Suprapubic skin (tissue), 4 donors: ENCODE results near the gene DHX9.

Source experiments
- POLR2A ChIP-seq, 2 donors: fragments of 450-650 bp; IDR thresholded peaks; one replicate each; pipeline ENCODE4 v1.6.1; 2017; ENCODE audit warnings: antibody characterized with exemption in 2 of 2, mild to moderate bottlenecking in 2 of 2, moderate library complexity in 2 of 2
- POLR2AphosphoS5 ChIP-seq, 3 donors: sonication (generic); formaldehyde crosslinking; IDR thresholded peaks; one replicate each; pipeline ENCODE4 v1.6.1; 2017; ENCODE audit warnings: antibody characterized with exemption in 3 of 3
- TF ChIP-seq, protein P1 (sequence below), 2 donors: fragments of 200-600 bp in 1 of 2; fragments of 450-650 bp in 1 of 2; sonication (generic) in 1 of 2; IDR thresholded peaks; one replicate each; pipeline ENCODE4 v1.5.1; 2016 to 2019; ENCODE audit warnings: antibody characterized with exemption in 2 of 2, mild to moderate bottlenecking in 1 of 2, moderate library complexity in 1 of 2

DNA sequence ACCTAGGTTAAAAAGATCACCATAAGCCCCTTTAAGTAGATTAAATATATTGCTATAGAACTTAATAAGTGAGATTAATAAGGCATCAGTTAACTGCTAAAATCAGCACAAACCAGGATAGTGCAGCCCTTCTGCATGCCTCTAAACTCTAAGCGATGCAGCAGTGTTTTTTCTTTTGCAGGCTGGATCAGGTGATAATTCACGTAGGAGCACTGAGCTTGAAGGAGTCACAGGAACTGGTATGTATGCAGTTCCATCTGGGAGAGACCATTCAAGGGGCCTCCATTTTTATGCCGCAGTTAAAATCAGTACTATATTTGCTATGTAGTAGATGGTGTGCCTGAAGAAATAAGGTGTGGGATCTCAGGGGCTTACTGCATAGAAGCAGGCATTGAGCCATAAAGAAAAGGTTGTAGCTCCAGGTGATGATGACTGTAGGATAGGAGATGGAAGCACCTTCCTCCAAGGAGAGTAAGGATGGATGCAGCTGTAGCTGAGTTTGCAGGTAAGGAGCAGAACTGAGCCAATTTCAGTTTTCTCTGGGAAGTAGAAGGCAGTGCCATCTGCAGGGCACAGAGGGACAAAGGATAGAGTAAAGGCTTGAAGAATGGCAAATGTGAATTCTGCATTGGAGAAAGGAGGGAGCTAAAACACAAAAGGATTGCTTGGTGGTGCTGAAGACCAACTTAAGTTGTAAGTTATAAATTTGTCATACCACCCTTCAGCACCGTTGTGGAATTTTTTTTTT is 27.0 kb upstream of the DHX9 start:
- TF ChIP-seq, protein P1, sequence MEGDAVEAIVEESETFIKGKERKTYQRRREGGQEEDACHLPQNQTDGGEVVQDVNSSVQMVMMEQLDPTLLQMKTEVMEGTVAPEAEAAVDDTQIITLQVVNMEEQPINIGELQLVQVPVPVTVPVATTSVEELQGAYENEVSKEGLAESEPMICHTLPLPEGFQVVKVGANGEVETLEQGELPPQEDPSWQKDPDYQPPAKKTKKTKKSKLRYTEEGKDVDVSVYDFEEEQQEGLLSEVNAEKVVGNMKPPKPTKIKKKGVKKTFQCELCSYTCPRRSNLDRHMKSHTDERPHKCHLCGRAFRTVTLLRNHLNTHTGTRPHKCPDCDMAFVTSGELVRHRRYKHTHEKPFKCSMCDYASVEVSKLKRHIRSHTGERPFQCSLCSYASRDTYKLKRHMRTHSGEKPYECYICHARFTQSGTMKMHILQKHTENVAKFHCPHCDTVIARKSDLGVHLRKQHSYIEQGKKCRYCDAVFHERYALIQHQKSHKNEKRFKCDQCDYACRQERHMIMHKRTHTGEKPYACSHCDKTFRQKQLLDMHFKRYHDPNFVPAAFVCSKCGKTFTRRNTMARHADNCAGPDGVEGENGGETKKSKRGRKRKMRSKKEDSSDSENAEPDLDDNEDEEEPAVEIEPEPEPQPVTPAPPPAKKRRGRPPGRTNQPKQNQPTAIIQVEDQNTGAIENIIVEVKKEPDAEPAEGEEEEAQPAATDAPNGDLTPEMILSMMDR (IDR thresholded peaks at IDR 0.05), result no peak
- TF ChIP-seq POLR2A (IDR thresholded peaks at IDR 0.05) (no peak), POLR2AphosphoS5 (IDR thresholded peaks at IDR 0.05) (no peak)
